Neutrophil (primary cell): ENCODE measurements around the gene CCDC175.

ENCODE experiments used
- H3K27ac ChIP-seq: fragments of 200-600 bp; sonication (generic); 2 replicates; pipeline ENCODE4 v1.5.1; 2016; ENCODE audit warnings: mild to moderate bottlenecking, moderate library complexity
- H3K27me3 ChIP-seq: fragments of 200-600 bp; sonication (generic); 2 replicates; pipeline ENCODE4 v1.6.0; 2016; ENCODE audit warnings: mild to moderate bottlenecking
- H3K36me3 ChIP-seq: fragments of 200-600 bp; sonication (generic); 2 replicates; pipeline ENCODE4 v1.5.1; 2017
- H3K4me1 ChIP-seq, 2 experiments: fragments of 200-600 bp in 1 of 2; sonication (generic) in 1 of 2; 1 replicate in 1 of 2; 2 replicates in 1 of 2; pipeline versions ENCODE4 v1.5.1 to v1.6.1; 2013 to 2016; ENCODE audit warnings: low read depth in 1 of 2, low read length in 1 of 2, mild to moderate bottlenecking in 1 of 2, moderate library complexity in 1 of 2; ENCODE audit not compliant: control insufficient read depth in 1 of 2, insufficient read depth in 1 of 2
- H3K4me3 ChIP-seq, 2 experiments: fragments of 200-600 bp in 1 of 2; sonication (generic) in 1 of 2; 1 replicate in 1 of 2; 2 replicates in 1 of 2; pipeline ENCODE4 v1.5.1; 2013 to 2016; ENCODE audit warnings: low read depth in 1 of 2, low read length in 1 of 2, mild to moderate bottlenecking in 1 of 2, moderate library complexity in 1 of 2
- H3K9me3 ChIP-seq: fragments of 200-600 bp; sonication (generic); 2 replicates; pipeline ENCODE4 v1.5.1; 2016
- TF ChIP-seq, protein P1 (sequence below): fragments of 200-600 bp; sonication (generic); IDR thresholded peaks from 2 replicates; pipeline ENCODE4 v1.5.1; 2016; ENCODE audit warnings: antibody characterized with exemption

The CCDC175 gene

DNA sequence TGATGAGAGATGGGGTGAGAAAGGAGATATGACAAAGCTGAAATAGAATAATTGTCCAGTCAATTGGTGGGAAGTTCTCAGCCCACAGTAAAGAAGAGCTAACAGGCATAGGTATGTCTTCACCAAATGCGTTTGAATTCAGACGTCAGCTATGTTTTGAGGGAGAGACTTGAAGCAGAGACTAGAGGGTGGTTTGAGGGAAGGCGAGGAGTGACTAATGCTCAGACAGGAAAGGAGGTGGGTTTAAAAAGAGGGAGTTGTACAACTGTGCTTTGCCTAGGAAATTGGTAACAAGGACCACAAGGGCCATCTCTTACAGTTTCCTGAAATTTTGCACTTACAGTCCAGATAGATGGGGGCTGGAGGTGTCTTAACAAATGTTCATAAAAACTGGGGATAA, 85.9 kb downstream of the CCDC175 start:
- TF ChIP-seq, protein P1, sequence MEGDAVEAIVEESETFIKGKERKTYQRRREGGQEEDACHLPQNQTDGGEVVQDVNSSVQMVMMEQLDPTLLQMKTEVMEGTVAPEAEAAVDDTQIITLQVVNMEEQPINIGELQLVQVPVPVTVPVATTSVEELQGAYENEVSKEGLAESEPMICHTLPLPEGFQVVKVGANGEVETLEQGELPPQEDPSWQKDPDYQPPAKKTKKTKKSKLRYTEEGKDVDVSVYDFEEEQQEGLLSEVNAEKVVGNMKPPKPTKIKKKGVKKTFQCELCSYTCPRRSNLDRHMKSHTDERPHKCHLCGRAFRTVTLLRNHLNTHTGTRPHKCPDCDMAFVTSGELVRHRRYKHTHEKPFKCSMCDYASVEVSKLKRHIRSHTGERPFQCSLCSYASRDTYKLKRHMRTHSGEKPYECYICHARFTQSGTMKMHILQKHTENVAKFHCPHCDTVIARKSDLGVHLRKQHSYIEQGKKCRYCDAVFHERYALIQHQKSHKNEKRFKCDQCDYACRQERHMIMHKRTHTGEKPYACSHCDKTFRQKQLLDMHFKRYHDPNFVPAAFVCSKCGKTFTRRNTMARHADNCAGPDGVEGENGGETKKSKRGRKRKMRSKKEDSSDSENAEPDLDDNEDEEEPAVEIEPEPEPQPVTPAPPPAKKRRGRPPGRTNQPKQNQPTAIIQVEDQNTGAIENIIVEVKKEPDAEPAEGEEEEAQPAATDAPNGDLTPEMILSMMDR, result no peak
- H3K36me3 ChIP-seq, result peaks cover 78% of the 10 kb centered on the region
- H3K4me3 ChIP-seq, result no peak overlapping the region
- H3K27ac ChIP-seq, result no peak overlapping the region
- H3K9me3 ChIP-seq, result no peaks in the 10 kb centered on the region
- H3K27me3 ChIP-seq, result no peaks in the 10 kb centered on the region
- H3K4me1 ChIP-seq, result peaks cover 6 to 12% of the 10 kb centered on the region in 2 experiments

DNA sequence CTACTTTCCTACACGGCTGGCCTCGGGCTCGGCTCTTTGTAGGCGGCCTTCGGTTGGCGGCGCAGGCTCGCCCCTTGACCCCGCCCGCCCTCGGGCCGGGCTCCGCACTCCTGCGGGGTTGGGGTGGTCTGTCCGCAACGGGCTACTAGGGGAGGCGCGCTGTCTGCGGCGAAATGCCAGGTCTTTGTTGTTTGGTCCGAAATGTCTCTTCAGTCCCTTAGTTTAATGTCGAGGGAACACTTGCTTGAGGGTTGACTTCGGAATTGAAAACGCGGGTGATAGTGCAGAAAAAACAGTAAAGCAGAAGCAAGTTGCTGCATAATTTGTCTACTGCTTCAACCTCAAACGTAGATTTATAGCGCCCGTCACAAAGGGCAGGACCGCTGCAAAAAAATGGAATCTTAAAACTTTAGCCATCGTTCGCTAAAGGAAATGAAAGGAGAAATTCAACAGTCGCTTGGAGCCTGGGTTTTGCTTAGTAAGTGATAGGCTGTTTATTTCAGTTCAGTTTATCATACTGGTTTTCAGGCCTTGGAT, 91.9 kb downstream of the CCDC175 start:
- Histone ChIP-seq H3K27ac (peak overlapping the region; percentile 86), H3K36me3 (peaks cover 24% of the 10 kb centered on the region), H3K27me3 (no peaks in the 10 kb centered on the region), H3K9me3 (no peaks in the 10 kb centered on the region), H3K4me3 (peak overlapping the region; percentile 96 to 99), H3K4me1 (peaks cover 29 to 30% of the 10 kb centered on the region in 2 experiments)
- TF ChIP-seq, protein P1, result no peak

GRCh38 chr14:59483819-59484638, 92.6 kb downstream of the CCDC175 start, which contains the start of the genes JKAMP and L3HYPDH:
TSS of gene JKAMP (plus strand) at chr14:59484517. CDS start at chr14:59484590, 73 bp downstream.
TSS of gene L3HYPDH (minus strand) at chr14:59484408. CDS start at chr14:59484316, 92 bp downstream.
- peaks cover 18% of the 10 kb centered on the region for H3K36me3 ChIP-seq

GRCh38 chr14:59483363-59483762, 93.2 kb downstream of the CCDC175 start:
- TF ChIP-seq, protein P1, result no peak
- Histone ChIP-seq H3K4me1 (peaks cover 27 to 29% of the 10 kb centered on the region in 2 experiments), H3K36me3 (peaks cover 12% of the 10 kb centered on the region)

More at GRCh38 chr14:59483819-59484638, 92.6 kb downstream of the CCDC175 start, which contains the start of the genes JKAMP and L3HYPDH:
- Histone ChIP-seq H3K4me1 (peaks cover 27 to 29% of the 10 kb centered on the region in 2 experiments), H3K9me3 (no peaks in the 10 kb centered on the region), H3K4me3 (peak within 1 kb of the TSS; percentile 96 to 99), H3K27me3 (no peaks in the 10 kb centered on the region), H3K27ac (peak within 1 kb of the TSS; percentile 86)
- TF ChIP-seq, protein P1, result peak; percentile 65

GRCh38 chr14:59482541-59483331, 93.9 kb downstream of the CCDC175 start:
- TF ChIP-seq, protein P1, result no peak
- Histone ChIP-seq H3K4me1 (peaks cover 27 to 29% of the 10 kb centered on the region in 2 experiments), H3K27me3 (no peaks in the 10 kb centered on the region), H3K9me3 (no peaks in the 10 kb centered on the region), H3K27ac (peak overlapping the region; percentile 86), H3K4me3 (peak overlapping the region; percentile 96 to 99), H3K36me3 (peaks cover 5% of the 10 kb centered on the region)

More at GRCh38 chr14:59483363-59483762, 93.2 kb downstream of the CCDC175 start:
- H3K27me3 ChIP-seq, result no peaks in the 10 kb centered on the region
- H3K9me3 ChIP-seq, result no peaks in the 10 kb centered on the region
- H3K27ac ChIP-seq, result peak overlapping the region; percentile 86
- peak overlapping the region; percentile 96 to 99 for H3K4me3 ChIP-seq
